CD4-positive, alpha-beta T cell treated with Interleukin-15 for 4 hours (primary cell): ENCODE data around the gene TOB1.

Experiments used
- DNase-seq: peaks from one replicate; pipeline ENCODE4 v3.0.0-alpha.2; 2020; ENCODE audit warnings: low spot score

Gene TOB1

GRCh38 chr17:50832267-50832863 is 33.8 kb downstream of the TOB1 start:
- no peak for DNase-seq

GRCh38 chr17:50831471-50831928 is 34.7 kb downstream of the TOB1 start:
- DNase-seq: no peak

GRCh38 chr17:50830994-50831393 is 35.2 kb downstream of the TOB1 start:
- DNase-seq: no peak

GRCh38 chr17:50830352-50830751 is 35.8 kb downstream of the TOB1 start:
- DNase-seq: no peak

GRCh38 chr17:50829332-50829731 is 36.8 kb downstream of the TOB1 start:
- DNase-seq: no peak

GRCh38 chr17:50828508-50829170 is 37.5 kb downstream of the TOB1 start:
- no peak for DNase-seq

- DNase-seq: no peak
These were observed 41.0 kb downstream of the TOB1 start for GRCh38 chr17:50825188-50825587.

GRCh38 chr17:50824429-50824828 is 41.7 kb downstream of the TOB1 start:
- no peak for DNase-seq

GRCh38 chr17:50822550-50822949 is 43.6 kb downstream of the TOB1 start:
- DNase-seq: no peak

- DNase-seq: no peak
These were observed 45.5 kb downstream of the TOB1 start for GRCh38 chr17:50820651-50821050.

- no peak for DNase-seq
These were observed 47.1 kb downstream of the TOB1 start for GRCh38 chr17:50818921-50819657.

GRCh38 chr17:50818261-50818660 is 47.9 kb downstream of the TOB1 start:
- DNase-seq: no peak

- no peak for DNase-seq
These were observed 48.3 kb downstream of the TOB1 start for GRCh38 chr17:50817838-50818237.

- peak; percentile 54 for DNase-seq
These were observed 49.1 kb downstream of the TOB1 start for GRCh38 chr17:50816771-50817751.

- no peak for DNase-seq
These were observed 49.9 kb downstream of the TOB1 start for GRCh38 chr17:50816271-50816670.

GRCh38 chr17:50815400-50815799 is 50.8 kb downstream of the TOB1 start:
- no peak for DNase-seq

GRCh38 chr17:50813583-50813982 is 52.6 kb downstream of the TOB1 start:
- no peak for DNase-seq
